GM18505 (cell line): ENCODE measurements around the gene CTTN.
"Not testable (repeated sequence)": the region's sequence is repeated elsewhere in the genome, so short reads cannot be mapped to it uniquely, and the experiment has no call there.

ENCODE experiments used
- ATAC-seq: cut with Tn5 transposase; IDR thresholded peaks from one replicate; pipeline ENCODE4 v1.9.1; 2021; ENCODE audit not compliant: unreplicated experiment
- POLR2A ChIP-seq: IDR thresholded peaks from 4 replicates; pipeline ENCODE4 v1.6.1; 2011; ENCODE audit warnings: borderline replicate concordance; ENCODE audit not compliant: insufficient read depth, insufficient read length; ENCODE audit errors: extremely low read depth

CTTN gene

DNA sequence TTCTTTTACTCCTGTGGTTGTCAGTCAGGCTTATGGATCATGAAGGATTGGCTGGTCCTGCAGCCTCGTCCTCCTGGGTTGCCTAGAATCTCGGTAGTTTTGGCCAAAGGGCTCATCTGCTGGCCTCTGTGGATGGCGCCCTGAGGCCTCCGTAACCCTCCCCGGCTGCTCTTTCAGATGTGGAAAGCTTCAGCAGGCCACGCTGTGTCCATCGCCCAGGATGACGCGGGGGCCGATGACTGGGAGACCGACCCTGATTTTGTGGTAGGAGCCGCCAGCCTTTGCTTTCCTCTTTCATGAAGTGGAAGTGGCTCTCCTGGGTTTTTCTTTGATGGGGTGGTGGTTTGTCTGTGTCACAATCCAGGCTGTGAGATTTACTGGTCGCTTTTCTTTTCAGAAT, 8.8 kb downstream of the CTTN start:
- ATAC-seq, result no peak

DNA sequence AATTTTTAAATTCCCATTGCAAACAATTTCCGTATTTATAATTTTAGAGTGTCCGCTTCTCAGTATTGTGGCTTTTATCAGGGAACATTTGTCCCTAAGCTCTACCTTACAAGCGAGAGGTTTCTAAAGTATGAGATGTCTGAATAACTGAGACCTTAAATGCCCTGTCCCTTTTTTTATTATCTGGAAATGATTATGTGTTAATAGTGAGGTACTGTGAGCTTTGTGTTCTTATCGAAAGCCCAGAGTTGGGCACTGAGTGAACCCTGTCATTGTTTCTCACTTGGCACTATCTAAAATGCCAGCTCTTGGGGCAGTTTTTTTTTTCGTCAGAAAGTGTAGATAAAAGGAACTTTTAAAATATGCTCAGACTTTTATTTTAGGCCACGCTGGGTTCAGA, 9.5 kb downstream of the CTTN start:
- no peak for TF ChIP-seq POLR2A
- no peak for ATAC-seq

More for the DNA sequence above, 8.8 kb downstream of the CTTN start:
- TF ChIP-seq POLR2A, result no peak

DNA sequence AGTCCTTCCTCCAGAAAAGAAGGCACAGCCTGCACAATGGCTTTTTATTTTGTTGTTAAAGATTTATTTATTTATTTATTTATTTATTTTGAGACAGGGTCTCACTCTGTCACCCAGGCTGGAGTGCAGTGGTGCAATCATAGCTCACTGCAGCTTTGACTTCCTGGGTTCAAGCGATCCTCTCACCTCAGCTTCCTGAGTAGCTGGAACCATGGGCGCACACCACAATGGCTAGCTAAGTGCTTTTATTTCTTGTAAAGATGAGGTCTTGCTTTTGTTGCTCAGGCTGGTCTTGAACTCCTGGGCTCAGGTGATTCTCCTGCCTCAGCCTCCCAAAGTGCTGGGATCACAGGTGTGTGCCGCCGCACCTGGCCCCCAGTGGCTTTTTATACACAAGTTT, 10.0 kb downstream of the CTTN start:
- ATAC-seq, result not testable (repeated sequence)

DNA sequence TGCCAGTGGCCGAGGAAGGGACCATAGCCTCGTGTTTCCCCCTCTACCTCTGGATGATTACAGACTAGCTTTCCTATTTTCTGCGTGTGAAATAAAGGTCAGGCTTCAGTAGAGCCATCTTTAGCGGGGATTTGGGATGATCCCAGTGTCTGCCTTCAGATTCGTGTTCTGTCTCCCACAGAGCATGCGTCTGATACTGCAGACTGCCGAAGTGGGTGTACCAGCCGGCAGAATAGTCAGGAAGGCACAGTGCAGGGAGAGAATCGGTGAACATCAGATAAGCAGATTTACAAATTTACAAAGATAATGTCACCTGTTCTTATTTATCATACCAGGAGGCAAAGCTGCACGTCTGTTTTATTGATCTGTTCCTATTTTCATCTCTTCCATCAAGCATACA, 11.1 kb downstream of the CTTN start:
- no peak for ATAC-seq

DNA sequence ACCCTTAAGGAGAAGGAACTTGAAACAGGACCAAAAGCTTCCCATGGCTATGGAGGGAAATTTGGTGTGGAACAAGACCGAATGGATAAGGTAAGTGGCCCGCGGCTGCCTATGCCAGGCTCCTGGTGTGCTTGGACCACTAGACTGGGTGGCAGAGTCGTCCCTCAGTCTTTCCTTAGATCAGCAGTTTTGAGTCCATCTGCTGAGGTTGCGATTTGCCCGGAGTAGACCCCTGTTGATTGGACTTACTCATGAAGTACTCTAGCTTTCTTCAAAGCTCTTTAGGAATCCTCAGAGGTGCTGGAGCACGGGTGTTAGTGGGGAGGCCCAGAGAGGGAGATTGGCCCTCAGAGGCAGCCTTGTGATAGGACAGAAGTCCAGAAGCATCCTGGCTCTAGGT, 11.5 kb downstream of the CTTN start:
- no peak for ATAC-seq
- TF ChIP-seq POLR2A, result no peak

More for the DNA sequence above, 11.1 kb downstream of the CTTN start:
- no peak for TF ChIP-seq POLR2A

DNA sequence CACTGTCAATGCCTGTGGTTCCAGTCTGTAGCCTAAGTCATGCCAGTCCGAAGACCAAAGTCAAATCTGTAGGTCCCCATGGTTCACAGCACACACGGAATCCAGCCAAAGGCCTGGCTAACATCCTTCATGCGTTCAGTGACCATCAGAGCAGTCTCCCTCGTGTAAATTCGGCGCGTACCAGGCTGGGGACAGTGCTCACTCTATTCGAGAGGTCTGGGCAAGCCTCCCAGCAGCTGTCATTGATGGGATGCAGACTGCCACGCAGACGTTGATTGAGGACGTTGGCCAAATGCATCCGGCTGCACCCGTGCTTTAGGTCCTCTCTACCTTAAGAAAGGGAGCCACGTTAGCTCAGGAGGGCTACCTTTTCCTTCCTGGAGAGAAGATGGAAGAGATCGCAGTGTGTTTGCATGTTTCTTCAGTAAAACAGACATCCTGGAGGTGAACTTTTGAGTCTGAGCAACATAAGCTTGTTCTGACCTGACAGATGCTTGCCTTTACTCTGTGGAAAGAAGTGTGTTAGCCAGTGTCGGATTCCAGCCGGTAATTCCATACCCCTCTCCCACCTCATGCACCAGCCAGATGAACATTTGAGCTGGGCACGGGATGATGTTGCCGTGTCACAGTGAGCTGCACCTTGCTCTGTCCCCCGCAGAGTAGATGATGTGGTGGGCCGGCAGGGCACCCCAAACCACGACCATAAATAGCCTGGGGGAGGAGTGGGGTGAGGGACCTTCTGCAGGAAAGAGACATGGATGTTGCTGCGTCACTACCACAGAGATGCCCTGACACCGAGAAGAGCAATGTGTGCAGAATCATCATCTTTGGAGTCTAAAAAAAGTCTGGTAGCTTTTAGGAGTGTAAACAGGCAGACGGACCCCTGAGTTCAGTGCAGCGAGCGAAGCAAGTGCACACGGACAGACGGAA, 12.2 kb downstream of the CTTN start:
- no peak for ATAC-seq
- no peak for TF ChIP-seq POLR2A

DNA sequence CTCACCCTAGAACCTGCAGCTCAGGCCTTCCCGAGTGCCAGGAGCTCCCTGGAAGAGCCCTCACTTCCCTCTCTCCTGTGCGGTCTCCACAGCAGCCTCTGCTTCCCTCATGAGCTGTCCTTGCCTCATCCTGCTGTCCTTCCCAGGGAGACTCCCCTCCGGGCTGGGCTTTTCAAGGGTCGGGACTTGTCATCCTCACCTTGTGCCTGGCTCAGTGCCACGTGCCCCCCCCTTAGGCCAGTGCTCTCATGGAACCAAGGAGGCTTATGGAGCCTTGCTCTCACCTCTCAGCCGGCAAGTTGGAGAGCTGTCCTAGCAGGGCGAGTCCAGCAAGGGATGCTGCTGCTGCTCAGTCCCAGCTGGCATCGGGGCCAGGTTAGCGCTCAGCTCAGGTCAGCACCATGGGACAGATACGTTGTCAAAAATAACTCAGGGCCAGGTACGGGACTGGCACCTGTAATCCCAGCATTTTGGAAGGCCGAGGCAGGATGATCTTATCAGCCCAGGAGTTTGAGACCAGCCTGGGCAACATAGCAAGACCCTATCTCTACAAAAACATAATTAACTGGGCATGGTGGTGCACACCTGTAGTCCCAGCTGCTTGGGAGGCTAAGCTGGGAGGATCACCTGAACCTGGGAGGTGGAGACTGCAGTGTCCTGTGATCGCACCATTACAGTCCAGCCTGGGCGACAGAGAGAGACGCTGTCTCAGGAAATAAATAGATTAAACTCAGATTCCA, 13.6 kb downstream of the CTTN start:
- no peak for ATAC-seq
- TF ChIP-seq POLR2A, result no peak

DNA sequence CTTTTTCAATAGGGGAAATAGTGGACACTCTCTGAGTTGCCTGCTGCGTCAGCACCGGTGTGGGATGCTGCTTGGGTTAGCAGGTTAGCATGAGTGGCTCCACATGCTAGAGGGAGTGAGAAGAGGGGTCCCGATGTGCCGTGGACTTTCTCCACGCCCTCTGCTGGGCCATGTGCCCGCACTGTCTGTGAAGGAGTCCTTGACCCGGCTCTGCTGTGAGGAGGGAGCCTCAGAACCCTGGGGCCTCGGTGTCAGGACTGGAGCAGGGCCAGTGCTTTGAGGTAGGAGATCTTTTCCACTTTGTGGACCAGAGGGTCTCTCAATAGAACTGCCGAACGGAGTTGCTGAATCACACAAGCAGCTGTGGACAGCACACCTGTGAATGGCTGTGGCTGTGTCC, 14.8 kb downstream of the CTTN start:
- no peak for TF ChIP-seq POLR2A
- no peak for ATAC-seq

DNA sequence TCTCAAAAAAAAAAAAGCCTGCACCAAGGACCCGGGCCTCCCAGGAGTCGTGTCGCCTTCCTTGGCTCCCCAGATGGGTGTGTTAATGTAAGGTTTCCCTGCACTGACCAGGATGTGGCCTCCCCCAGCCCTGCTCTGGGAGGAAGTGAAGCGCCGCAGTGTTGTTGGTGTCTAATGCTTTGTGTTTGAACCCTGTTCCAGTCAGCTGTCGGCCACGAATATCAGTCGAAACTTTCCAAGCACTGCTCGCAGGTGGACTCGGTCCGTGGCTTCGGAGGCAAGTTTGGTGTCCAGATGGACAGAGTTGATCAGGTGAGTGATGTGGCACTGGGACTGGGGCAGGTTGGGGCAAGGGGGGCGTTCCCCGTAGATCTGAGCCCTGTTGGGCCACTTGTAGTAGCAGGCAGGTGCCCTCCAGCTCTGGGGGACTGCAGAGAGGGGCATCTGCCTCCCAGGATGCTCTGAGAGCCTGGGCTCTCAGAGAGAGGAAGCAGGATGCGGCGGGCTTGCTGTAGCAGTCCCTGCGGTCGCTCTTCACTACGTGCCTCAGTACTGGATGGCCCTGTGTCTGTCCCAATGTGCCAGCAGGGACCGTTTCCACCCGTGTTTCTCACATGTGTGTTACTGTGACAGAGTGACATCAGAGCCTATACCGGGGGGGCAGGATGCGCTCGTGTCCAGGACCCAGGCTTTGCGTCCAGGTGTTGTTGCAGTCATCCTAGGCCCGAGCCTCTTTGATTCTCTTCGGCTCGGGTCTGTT, 16.2 kb downstream of the CTTN start:
- TF ChIP-seq POLR2A, result no peak
- no peak for ATAC-seq

DNA sequence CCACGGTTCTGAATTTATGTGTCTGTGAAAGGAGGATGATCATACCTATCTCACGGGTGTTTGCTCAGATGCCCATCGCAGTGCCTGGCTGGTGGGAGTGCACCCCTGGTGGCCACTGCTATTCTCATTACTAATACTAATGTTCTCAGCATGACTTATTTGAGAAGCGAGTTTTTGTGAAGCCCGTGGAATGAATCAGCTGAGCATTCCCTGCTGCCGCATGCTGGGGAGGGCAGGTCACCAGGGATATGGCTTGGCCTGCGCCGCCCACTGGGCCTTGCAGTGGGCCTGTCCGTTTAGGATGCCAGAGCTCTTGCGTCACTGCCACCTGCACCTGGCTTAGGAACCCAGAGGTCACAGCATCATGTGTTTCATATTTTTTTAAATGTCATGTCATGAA, 16.9 kb downstream of the CTTN start:
- no peak for ATAC-seq

DNA sequence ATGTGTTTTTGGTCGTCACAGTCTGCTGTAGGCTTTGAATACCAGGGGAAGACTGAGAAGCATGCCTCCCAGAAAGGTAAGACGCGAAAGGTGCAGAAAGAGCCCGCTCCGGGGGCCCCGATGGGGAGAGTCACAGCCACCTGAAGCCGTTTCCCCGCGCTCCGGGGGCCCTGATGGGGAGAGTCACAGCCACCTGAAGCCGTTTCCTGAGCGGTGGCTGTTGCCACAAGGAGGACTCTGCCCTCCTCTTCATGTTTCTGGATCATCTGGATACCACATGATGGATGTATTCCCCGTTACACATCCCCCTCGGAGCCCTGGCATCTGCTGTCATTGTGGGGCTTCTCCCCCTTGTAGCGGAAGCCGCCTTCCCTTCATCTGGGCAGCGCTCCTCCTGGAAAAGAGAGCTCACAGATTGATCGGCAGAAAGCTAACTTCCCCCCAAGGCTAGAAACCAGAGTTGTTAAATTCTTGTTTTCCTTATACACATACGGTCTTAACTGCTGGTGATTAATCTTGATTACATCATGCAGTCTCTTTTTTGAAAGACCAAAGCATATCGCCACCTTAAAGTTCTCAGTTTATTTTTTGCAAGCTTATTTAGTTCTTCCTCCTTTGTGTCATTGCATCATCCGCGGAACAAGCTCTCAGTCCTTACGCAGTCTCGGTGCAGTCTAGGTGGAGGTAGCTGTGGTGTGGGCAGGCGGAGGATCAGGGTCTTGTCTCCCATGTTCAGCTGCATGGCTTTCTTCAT, 17.5 kb downstream of the CTTN start:
- no peak for ATAC-seq
- no peak for TF ChIP-seq POLR2A

More for the DNA sequence above, 16.9 kb downstream of the CTTN start:
- TF ChIP-seq POLR2A, result no peak

DNA sequence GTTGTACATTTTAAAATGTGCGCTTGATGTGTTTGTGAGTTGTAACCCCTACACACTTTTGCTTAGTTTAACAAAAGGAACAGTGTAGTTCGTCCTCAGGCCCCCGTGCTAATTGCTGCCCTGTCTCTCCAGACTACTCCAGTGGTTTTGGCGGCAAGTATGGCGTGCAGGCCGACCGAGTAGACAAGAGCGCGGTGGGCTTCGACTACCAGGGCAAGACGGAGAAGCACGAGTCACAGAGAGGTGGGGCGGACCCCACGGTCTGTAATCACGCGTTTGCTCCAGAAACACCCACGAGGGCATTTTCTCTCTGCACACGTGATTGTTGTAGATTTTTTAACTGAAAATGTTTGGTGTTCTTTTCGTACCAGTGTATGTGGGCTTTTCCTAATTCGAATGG, 18.6 kb downstream of the CTTN start:
- no peak for ATAC-seq
- TF ChIP-seq POLR2A, result no peak

DNA sequence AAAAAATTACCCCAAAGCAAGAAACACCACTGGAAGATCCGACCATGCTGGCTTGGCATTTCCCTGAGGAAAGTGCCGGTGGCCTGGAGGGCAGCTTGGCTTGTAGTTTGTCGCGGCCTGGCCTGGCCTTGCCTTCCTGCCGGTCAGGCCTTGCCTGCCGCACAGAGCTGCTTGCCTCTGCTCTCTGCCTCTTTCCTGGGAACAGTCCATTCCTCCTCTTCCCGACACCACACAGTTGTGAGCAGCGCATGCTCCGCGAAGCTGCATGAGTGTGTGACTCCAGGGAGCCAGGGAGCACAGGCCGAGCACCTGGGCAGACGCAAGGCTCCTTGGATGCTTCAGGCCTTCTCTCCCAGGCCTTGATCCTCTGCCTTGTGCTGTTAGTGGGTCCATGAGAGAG, 19.8 kb downstream of the CTTN start:
- TF ChIP-seq POLR2A, result no peak
- no peak for ATAC-seq
